ENCODE results near the gene MOB3B. TPM values are rescaled to one million over a fixed set of nuclear protein-coding genes. Genes with fewer than 3 reads are reported as not detected.

MOB3B gene
- polyA plus RNA-seq, 2 of the 4 experiments (the other 2 are of a cell fraction): 6.0 to 6.4 TPM

GRCh38 chr9:27496135-27496504 lies 33.5 kb downstream of the MOB3B start:
- FAIRE-seq (no peak), DNase-seq (ENCODE audit: low read depth in 1 of 2, low spot score in 1 of 2) (no peak), ATAC-seq (no peak)
- Histone ChIP-seq H3K4me3 (no peak overlapping the region), H3K9me3 (no peaks in the 10 kb centered on the region), H3K4me2 (no peak overlapping the region), H3K27ac (no peak overlapping the region), H3K4me1 (peaks cover 9% of the 10 kb centered on the region; the same call in 2 of the 3 replicates)
- no peak for TF ChIP-seq CBX2 (IDR thresholded peaks at IDR 0.05; ENCODE audit: borderline replicate concordance, low read depth)
- TF ChIP-seq HOXB5 (CRISPR knock-in tag; IDR thresholded peaks at IDR 0.05): no peak
- no peak for TF ChIP-seq MAFK (IDR thresholded peaks at IDR 0.05; ENCODE audit: partially characterized antibody)
- TF ChIP-seq, protein P1, sequence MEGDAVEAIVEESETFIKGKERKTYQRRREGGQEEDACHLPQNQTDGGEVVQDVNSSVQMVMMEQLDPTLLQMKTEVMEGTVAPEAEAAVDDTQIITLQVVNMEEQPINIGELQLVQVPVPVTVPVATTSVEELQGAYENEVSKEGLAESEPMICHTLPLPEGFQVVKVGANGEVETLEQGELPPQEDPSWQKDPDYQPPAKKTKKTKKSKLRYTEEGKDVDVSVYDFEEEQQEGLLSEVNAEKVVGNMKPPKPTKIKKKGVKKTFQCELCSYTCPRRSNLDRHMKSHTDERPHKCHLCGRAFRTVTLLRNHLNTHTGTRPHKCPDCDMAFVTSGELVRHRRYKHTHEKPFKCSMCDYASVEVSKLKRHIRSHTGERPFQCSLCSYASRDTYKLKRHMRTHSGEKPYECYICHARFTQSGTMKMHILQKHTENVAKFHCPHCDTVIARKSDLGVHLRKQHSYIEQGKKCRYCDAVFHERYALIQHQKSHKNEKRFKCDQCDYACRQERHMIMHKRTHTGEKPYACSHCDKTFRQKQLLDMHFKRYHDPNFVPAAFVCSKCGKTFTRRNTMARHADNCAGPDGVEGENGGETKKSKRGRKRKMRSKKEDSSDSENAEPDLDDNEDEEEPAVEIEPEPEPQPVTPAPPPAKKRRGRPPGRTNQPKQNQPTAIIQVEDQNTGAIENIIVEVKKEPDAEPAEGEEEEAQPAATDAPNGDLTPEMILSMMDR (IDR thresholded peaks at IDR 0.05): no peak
- TF ChIP-seq EP300 (IDR thresholded peaks at IDR 0.05): no peak
- TF ChIP-seq, protein P2, sequence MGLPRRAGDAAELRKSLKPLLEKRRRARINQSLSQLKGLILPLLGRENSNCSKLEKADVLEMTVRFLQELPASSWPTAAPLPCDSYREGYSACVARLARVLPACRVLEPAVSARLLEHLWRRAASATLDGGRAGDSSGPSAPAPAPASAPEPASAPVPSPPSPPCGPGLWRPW (IDR thresholded peaks at IDR 0.05): no peak
- no peak for TF ChIP-seq TFCP2L1 (CRISPR knock-in tag; IDR thresholded peaks at IDR 0.05)
- TF ChIP-seq POLR2AphosphoS2 (conservative IDR thresholded peaks at IDR 0.05; ENCODE audit: low read length): no peak
- TF ChIP-seq, protein P3, sequence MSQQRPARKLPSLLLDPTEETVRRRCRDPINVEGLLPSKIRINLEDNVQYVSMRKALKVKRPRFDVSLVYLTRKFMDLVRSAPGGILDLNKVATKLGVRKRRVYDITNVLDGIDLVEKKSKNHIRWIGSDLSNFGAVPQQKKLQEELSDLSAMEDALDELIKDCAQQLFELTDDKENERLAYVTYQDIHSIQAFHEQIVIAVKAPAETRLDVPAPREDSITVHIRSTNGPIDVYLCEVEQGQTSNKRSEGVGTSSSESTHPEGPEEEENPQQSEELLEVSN (IDR thresholded peaks at IDR 0.05; ENCODE audit: borderline replicate concordance, low read depth): no peak
- no peak for TF ChIP-seq PHF8 (IDR thresholded peaks at IDR 0.05; ENCODE audit: borderline replicate concordance, low read depth)
- TF ChIP-seq HOXA7 (CRISPR knock-in tag; IDR thresholded peaks at IDR 0.05): no peak
- TF ChIP-seq CHD4 (IDR thresholded peaks at IDR 0.05; ENCODE audit: borderline replicate concordance): no peak
- 54% methylated on average over 3 of the region's 3 CpGs for WGBS (ENCODE audit: missing lambda C conversion rate)
- ChIA-PET CTCF (no interaction called here), POLR2A (no interaction called here)

DNA sequence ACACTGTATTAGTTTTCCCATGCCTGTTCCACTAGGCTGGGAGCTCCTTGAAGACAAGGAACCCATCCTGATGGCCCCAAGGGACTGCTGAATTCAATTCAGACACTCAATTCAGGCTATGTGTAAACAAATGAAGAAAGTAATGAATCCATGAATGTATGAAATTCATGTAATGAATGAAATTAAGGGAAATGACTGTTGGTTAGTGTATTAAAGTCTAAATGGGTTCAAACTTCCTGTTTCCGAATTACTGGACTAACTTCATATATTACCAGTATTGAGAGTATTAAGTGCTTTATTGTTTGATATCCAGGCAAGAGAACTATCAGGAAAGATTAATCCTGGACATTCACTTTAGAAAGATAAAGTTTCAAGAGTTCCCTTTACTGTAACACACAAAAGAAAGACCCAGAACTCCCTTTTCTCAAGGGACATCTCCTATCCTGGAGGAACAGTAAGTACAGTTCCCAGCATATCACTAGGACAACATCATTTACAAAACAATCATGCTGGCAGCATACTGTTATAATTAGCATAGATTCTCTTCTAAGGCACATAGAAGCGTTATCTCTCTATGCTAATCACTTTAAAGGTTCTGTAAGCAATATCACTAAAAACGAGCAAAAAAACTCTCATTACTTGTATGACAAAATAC lies 34.0 kb downstream of the MOB3B start:
- WGBS (ENCODE audit: missing lambda C conversion rate): 54% methylated on average over 3 of the region's 3 CpGs
- FAIRE-seq (no peak), ATAC-seq (no peak), DNase-seq (ENCODE audit: low read depth in 1 of 2, low spot score in 1 of 2) (no peak)
- H3K4me3 ChIP-seq: no peak overlapping the region
- peaks cover 9% of the 10 kb centered on the region; the same call in 2 of the 3 replicates for H3K4me1 ChIP-seq
- TF ChIP-seq NR3C1 (IDR thresholded peaks at IDR 0.05): no peak
- TF ChIP-seq CBX8 (IDR thresholded peaks at IDR 0.05): no peak
- TF ChIP-seq JUNB (IDR thresholded peaks at IDR 0.05): no peak
- TF ChIP-seq POLR2A (IDR thresholded peaks at IDR 0.05; ENCODE audit: low read length): no peak
- TF ChIP-seq PHF8 (IDR thresholded peaks at IDR 0.05; ENCODE audit: borderline replicate concordance, low read depth): no peak
- TF ChIP-seq ESRRA (IDR thresholded peaks at IDR 0.05; ENCODE audit: borderline replicate concordance, low read length): no peak
- TF ChIP-seq EHF (CRISPR knock-in tag; IDR thresholded peaks at IDR 0.05): no peak
- TF ChIP-seq ZC3H11A (IDR thresholded peaks at IDR 0.05): no peak
- no peak for TF ChIP-seq MAZ (IDR thresholded peaks at IDR 0.05; ENCODE audit: borderline replicate concordance, low read depth, low read length)
- no peak for TF ChIP-seq HMGXB4 (CRISPR knock-in tag; IDR thresholded peaks at IDR 0.05; ENCODE audit: borderline replicate concordance)
- TF ChIP-seq RCOR1 (IDR thresholded peaks at IDR 0.05; ENCODE audit: low read depth, low read length): no peak
- TF ChIP-seq MYC (IDR thresholded peaks at IDR 0.05; ENCODE audit: borderline replicate concordance, low read length): no peak
- TF ChIP-seq, protein P1 (IDR thresholded peaks at IDR 0.05): no peak
- no peak for TF ChIP-seq CEBPB (IDR thresholded peaks at IDR 0.05)
- TF ChIP-seq CBX2 (IDR thresholded peaks at IDR 0.05; ENCODE audit: borderline replicate concordance, low read depth): no peak
- no peak for TF ChIP-seq ZNF302 (CRISPR knock-in tag; IDR thresholded peaks at IDR 0.05)
- no peak for TF ChIP-seq FOSB (CRISPR knock-in tag; IDR thresholded peaks at IDR 0.05)
- no peak for TF ChIP-seq HOXB13 (CRISPR knock-in tag; IDR thresholded peaks at IDR 0.05; ENCODE audit: low read depth)
- no peak for TF ChIP-seq HDAC2 (IDR thresholded peaks at IDR 0.05)
- H3K9me3 ChIP-seq: no peaks in the 10 kb centered on the region
- H3K4me2 ChIP-seq: no peak overlapping the region
- CTCF ChIA-PET: no interaction called here
- POLR2A ChIA-PET: no interaction called here
- H3K27ac ChIP-seq: no peak overlapping the region
